ENCODE results near the gene MMAA. TPM values are rescaled to one million over a fixed set of nuclear protein-coding genes. Genes with fewer than 3 reads are reported as not detected.
"Not testable (repeated sequence)": the region's sequence is repeated elsewhere in the genome, so short reads cannot be mapped to it uniquely, and the experiment has no call there.

MMAA gene
- total RNA-seq = 7.6 TPM

- peak; percentile 100 for ATAC-seq
Measured at GRCh38 chr4:145618932-145619638, at the start of gene MMAA. Gene MMAA (plus strand): TSS chr4:145619385. CDS start chr4:145639140, 19,755 bp downstream.

GRCh38 chr4:145574546-145574945, 44.6 kb upstream of the MMAA start:
- ATAC-seq = not testable (repeated sequence)

- peak; percentile 68 for ATAC-seq
Measured at GRCh38 chr4:145580906-145581305, 38.3 kb upstream of the MMAA start.

- ATAC-seq = no peak
Measured at GRCh38 chr4:145583191-145584055, 35.8 kb upstream of the MMAA start.

GRCh38 chr4:145587088-145587754, 32.0 kb upstream of the MMAA start:
- ATAC-seq = no peak

GRCh38 chr4:145589381-145589780, 29.8 kb upstream of the MMAA start:
- ATAC-seq = not testable (repeated sequence)

- ATAC-seq = no peak
Measured at GRCh38 chr4:145589916-145590702, 29.1 kb upstream of the MMAA start.

- no peak for ATAC-seq
Measured at GRCh38 chr4:145602129-145602760, 16.9 kb upstream of the MMAA start.

- no peak for ATAC-seq
Measured at GRCh38 chr4:145605941-145606340, 13.2 kb upstream of the MMAA start.

GRCh38 chr4:145609481-145610427, 9.4 kb upstream of the MMAA start:
- peak; percentile 62 for ATAC-seq

- ATAC-seq = no peak
Measured at GRCh38 chr4:145613566-145614232, 5.5 kb upstream of the MMAA start.

- ATAC-seq = no peak
Measured at GRCh38 chr4:145614233-145614610, 5.0 kb upstream of the MMAA start.

- no peak for ATAC-seq
Measured at GRCh38 chr4:145618210-145618931, 814 bp upstream of the MMAA start.

- ATAC-seq = peak; percentile 55
Measured at GRCh38 chr4:145619639-145619996, 433 bp downstream of the MMAA start.

- ATAC-seq = not testable (repeated sequence)
Measured at GRCh38 chr4:145622067-145622466, 2.9 kb downstream of the MMAA start.

GRCh38 chr4:145623831-145624230, 4.6 kb downstream of the MMAA start:
- ATAC-seq = no peak

GRCh38 chr4:145625677-145626622, 6.8 kb downstream of the MMAA start:
- ATAC-seq = no peak

- peak; percentile 31 for ATAC-seq
Measured at GRCh38 chr4:145626623-145626982, 7.4 kb downstream of the MMAA start.
